Endothelial cell of umbilical vein (primary cell): ENCODE data around the gene TRAPPC6A. TPM values are rescaled to one million over a fixed set of nuclear protein-coding genes. Genes with fewer than 3 reads are reported as not detected.

Experiments used
- BruUV-seq: library from RNA; stranded (reverse); fragments of 400-500 nt; replicated peaks from 2 replicates; lab custom pipeline; 2021; lab: Mats Ljungman, UMichigan
- CTCF ChIA-PET: fragments of 300-600, 350-600 bp; sonication (Branson Sonifier 250); formaldehyde crosslinking; loops from one replicate; lab custom pipeline; 2021; ENCODE audit warnings: antibody characterized with exemption, inconsistent platforms; lab: Charles Lee
- POLR2A ChIA-PET: fragments of 300-600, 350-600 bp; sonication (Branson Sonifier 250); formaldehyde crosslinking; loops from one replicate; lab custom pipeline; 2021; ENCODE audit warnings: antibody characterized with exemption, inconsistent platforms; lab: Charles Lee
- DNase-seq: peaks from one replicate; pipeline ENCODE4 v3.0.0-alpha.2; 2011; ENCODE audit warnings: low read depth, low spot score
- FAIRE-seq: peaks from 2 replicates; lab custom pipeline; 2011; peaks lifted over from hg19 to GRCh38; lab: Jason Lieb, UNC
- H2AFZ ChIP-seq: 2 replicates; pipeline ENCODE4 v1.6.0; 2012; ENCODE audit warnings: low read depth, low read length, control low read depth, inconsistent platforms
- H3K27ac ChIP-seq: 2 replicates; pipeline ENCODE4 v1.5.1; 2011; ENCODE audit warnings: low read depth, mild to moderate bottlenecking, control low read depth, low read length, moderate library complexity; ENCODE audit not compliant: insufficient read depth
- H3K27me3 ChIP-seq, 2 experiments: 2 replicates each; pipeline versions ENCODE4 v1.6.0 to v1.6.1; 2011; ENCODE audit warnings: low read length in 2 of 2, mixed read lengths in 1 of 2; ENCODE audit not compliant: control insufficient read depth in 2 of 2, insufficient read depth in 2 of 2
- H3K36me3 ChIP-seq, 2 experiments: 2 replicates in 1 of 2; 3 replicates in 1 of 2; pipeline ENCODE4 v1.5.1; 2011; ENCODE audit warnings: low read length in 2 of 2, mild to moderate bottlenecking in 1 of 2, moderate library complexity in 1 of 2; ENCODE audit not compliant: control insufficient read depth in 2 of 2, insufficient read depth in 2 of 2; ENCODE audit errors: extremely low read depth in 1 of 2
- H3K4me1 ChIP-seq: 3 replicates; pipeline ENCODE4 v1.5.1; 2011; ENCODE audit warnings: mild to moderate bottlenecking, low read length; ENCODE audit not compliant: control insufficient read depth, insufficient read depth; ENCODE audit errors: extremely low read depth
- H3K4me2 ChIP-seq: 2 replicates; pipeline ENCODE4 v1.6.1; 2011; ENCODE audit warnings: low read length, control low read depth, mixed read lengths; ENCODE audit not compliant: insufficient read depth
- H3K4me3 ChIP-seq, 3 experiments: fragments of 200-600 bp in 1 of 3; sonication (generic), shearing (Covaris generic) in 1 of 3; replicated peaks in 1 of 3; 2 replicates each; pipeline ENCODE4 v1.5.1; 2011 to 2016; ENCODE audit warnings: control low read depth in 3 of 3, low read length in 3 of 3, mild to moderate bottlenecking in 2 of 3, inconsistent platforms in 1 of 3, low read depth in 1 of 3, moderate library complexity in 1 of 3; ENCODE audit not compliant: insufficient read depth in 1 of 3
- H3K79me2 ChIP-seq: 2 replicates; pipeline ENCODE4 v1.6.0; 2012; ENCODE audit warnings: low read length, inconsistent platforms; ENCODE audit not compliant: control insufficient read depth, insufficient read depth
- H3K9ac ChIP-seq: replicated peaks from 2 replicates; pipeline ENCODE3; 2011; ENCODE audit warnings: low read length, control low read depth; ENCODE audit not compliant: insufficient read depth; ENCODE audit errors: extremely low read depth
- H3K9me1 ChIP-seq: replicated peaks from 3 replicates; pipeline ENCODE4 v1.6.0; 2011; ENCODE audit warnings: mild to moderate bottlenecking, low read length; ENCODE audit not compliant: control insufficient read depth, insufficient read depth; ENCODE audit errors: extremely low read depth
- H3K9me3 ChIP-seq: replicated peaks from 2 replicates; pipeline ENCODE4 v1.5.1; 2012; ENCODE audit warnings: low read length, inconsistent platforms; ENCODE audit not compliant: control insufficient read depth, insufficient read depth
- H4K20me1 ChIP-seq: replicated peaks from 2 replicates; pipeline ENCODE3; 2011; ENCODE audit warnings: mild to moderate bottlenecking, low read length; ENCODE audit not compliant: control insufficient read depth, insufficient read depth; ENCODE audit errors: extremely low read depth
- CTCF ChIP-seq, 2 donors: IDR thresholded peaks; 1 replicate in 1 of 2; 2 replicates in 1 of 2; pipeline ENCODE4 v1.5.1; 2011; ENCODE audit warnings: low read length in 2 of 2, mild to moderate bottlenecking in 2 of 2, moderate library complexity in 2 of 2, control low read depth in 1 of 2, inconsistent platforms in 1 of 2, low read depth in 1 of 2; ENCODE audit not compliant: insufficient read depth in 1 of 2; ENCODE audit errors: extremely low read depth in 1 of 2
- EZH2 ChIP-seq: IDR thresholded peaks from 2 replicates; pipeline ENCODE4 v1.6.1; 2012; ENCODE audit warnings: borderline replicate concordance, low read depth, mild to moderate bottlenecking, moderate library complexity, low read length, inconsistent platforms; ENCODE audit not compliant: severe bottlenecking
- FOS ChIP-seq: IDR thresholded peaks from 2 replicates; pipeline ENCODE4 v1.6.1; 2011; ENCODE audit warnings: mild to moderate bottlenecking, low read length, moderate library complexity, borderline replicate concordance; ENCODE audit not compliant: insufficient read depth
- GATA2 ChIP-seq: IDR thresholded peaks from 2 replicates; pipeline ENCODE4 v1.7.0; 2011; ENCODE audit warnings: low read depth, mild to moderate bottlenecking, moderate library complexity, mixed read lengths, low read length; ENCODE audit not compliant: insufficient read length, insufficient read depth
- JUN ChIP-seq: IDR thresholded peaks from 2 replicates; pipeline ENCODE4 v1.6.1; 2011; ENCODE audit warnings: borderline replicate concordance, low read depth; ENCODE audit not compliant: insufficient read length, insufficient read depth
- MAX ChIP-seq: IDR thresholded peaks from 2 replicates; pipeline ENCODE4 v1.6.1; 2011; ENCODE audit not compliant: insufficient read depth, insufficient read length
- MYC ChIP-seq: IDR thresholded peaks from one replicate; pipeline ENCODE4 v1.6.1; 2011; ENCODE audit warnings: mild to moderate bottlenecking, low read depth, low read length
- POLR2A ChIP-seq: IDR thresholded peaks from 2 replicates; pipeline ENCODE4 v1.6.1; 2012; ENCODE audit warnings: low read depth, mild to moderate bottlenecking, control low read depth, low read length
- POLR2AphosphoS5 ChIP-seq: IDR thresholded peaks from 2 replicates; pipeline ENCODE4 v1.6.1; 2012; ENCODE audit warnings: low read depth, mild to moderate bottlenecking, control low read depth, low read length, moderate library complexity; ENCODE audit not compliant: insufficient read depth
- dilution Hi-C: fragments of 300-500 bp; cut with MboI; formaldehyde crosslinking; loops from one replicate; pipeline ENCODE4 v1.15.0; 2019; ENCODE audit warnings: low sequenced_read_pairs; ENCODE audit not compliant: extremely low pct_ligation_motif_present
- intact Hi-C: fragments of 100-400 bp; cut with micrococcal nuclease; formaldehyde crosslinking; loops from one replicate; pipeline ENCODE4 v1.10.0; 2022
- polyA plus RNA-seq, 4 experiments: library from polyadenylated mRNA; depleted of rRNA in 3 of 4; stranded (reverse) in 3 of 4; unstranded in 1 of 4; fragments of >200 nt; gene quantifications; 2 replicates each; pipeline versions ENCODE4 v1.2.1 to v1.2.3, GENCODE V29; 2011 to 2012; ENCODE audit warnings: missing spikeins in 1 of 4
- total RNA-seq: library from RNA; stranded (reverse); gene quantifications from 2 replicates; pipeline ENCODE4 v1.2.3, GENCODE V29; 2021

TRAPPC6A gene
- total and polyA plus RNA-seq, 2 donors (not counting 3 experiments of a cell fraction or from before 2014, with no cell fraction given), result 18.1 to 45.4 TPM

- Histone ChIP-seq H3K9me1 (no peaks in the 10 kb centered on the region), H3K9ac (no peak overlapping the region), H3K27ac (no peak overlapping the region), H2AFZ (no peak overlapping the region), H3K4me3 (no peak overlapping the region), H3K4me1 (peaks cover under 1% of the 10 kb centered on the region), H3K79me2 (peaks cover 37% of the 10 kb centered on the region), H3K4me2 (no peak overlapping the region), H3K9me3 (no peaks in the 10 kb centered on the region), H3K27me3 (no peaks in the 10 kb centered on the region), H3K36me3 (no peaks in the 10 kb centered on the region), H4K20me1 (no peaks in the 10 kb centered on the region)
- no peak for DNase-seq
- BruUV-seq, result no TSS peak
- no peak for FAIRE-seq
- dilution Hi-C loops, result no loop called here
- ChIA-PET POLR2A (interaction anchor here (0.6 kb wide), 1 partner anchor 399 kb away, joined by 5 read pairs; no protein-coding TSS in a partner anchor), CTCF (interaction anchor here (1.0 to 3.4 kb wide), 13 partner anchors 10 to 108 kb away, joined by 3 to 21 read pairs (median 5); partner anchors contain the start of gene PPP1R37)
- TF ChIP-seq POLR2AphosphoS5 (no peak), EZH2 (no peak), CTCF (IDR thresholded peaks at IDR 0.05; ENCODE audit: extremely low read depth in 1 of 2, insufficient read depth in 1 of 2, low read depth in 1 of 2, low read length in 2 of 2) (no peak), GATA2 (no peak), MYC (no peak), FOS (no peak), JUN (no peak), POLR2A (no peak), MAX (no peak)
- intact Hi-C loops, result loop anchor here (5.0 kb wide), 1 partner anchor 33 kb away; the partner anchor contains the start of gene PPP1R37
These were observed 52.7 kb downstream of the TRAPPC6A start for GRCh38 chr19:45125360-45125759.
